ENCODE results near the gene HAP1.
"Not testable (repeated sequence)": the region's sequence is repeated elsewhere in the genome, so short reads cannot be mapped to it uniquely, and the experiment has no call there.

GRCh38 chr17:41776262-41776900, 41.9 kb upstream of the HAP1 start:
- TF ChIP-seq POLR2AphosphoS5, POLR2A (IDR thresholded peaks at IDR 0.05; ENCODE audit: low read depth, low read length): not testable (repeated sequence)
